Right forelimb (tissue), 1 donor: ENCODE measurements around the gene UNC50.
"Not testable (repeated sequence)": the region's sequence is repeated elsewhere in the genome, so short reads cannot be mapped to it uniquely, and the experiment has no call there.

Experiments
- DNase-seq: peaks from one replicate; pipeline ENCODE4 v3.0.0-alpha.2; 2018

Gene UNC50

GRCh38 chr2:98615481-98615880 lies 7.1 kb downstream of the UNC50 start:
- no peak for DNase-seq

GRCh38 chr2:98617149-98617548 lies 8.8 kb downstream of the UNC50 start:
- no peak for DNase-seq

GRCh38 chr2:98623657-98624056 lies 15.3 kb downstream of the UNC50 start:
- no peak for DNase-seq

- DNase-seq: no peak
Observed at GRCh38 chr2:98632351-98632750, 24.0 kb downstream of the UNC50 start.

- no peak for DNase-seq
Observed at GRCh38 chr2:98634406-98635092, 26.2 kb downstream of the UNC50 start.

GRCh38 chr2:98637401-98638147 lies 29.2 kb downstream of the UNC50 start:
- DNase-seq: no peak

- DNase-seq: no peak
Observed at GRCh38 chr2:98643496-98644100, 35.2 kb downstream of the UNC50 start.

GRCh38 chr2:98647636-98648035 lies 39.2 kb downstream of the UNC50 start:
- DNase-seq: no peak

GRCh38 chr2:98648451-98648850 lies 40.1 kb downstream of the UNC50 start:
- no peak for DNase-seq

GRCh38 chr2:98649135-98649991 lies 41.0 kb downstream of the UNC50 start:
- peak; percentile 86 for DNase-seq

- DNase-seq: no peak
Observed at GRCh38 chr2:98649992-98650375, 41.6 kb downstream of the UNC50 start.

- no peak for DNase-seq
Observed at GRCh38 chr2:98650998-98651397, 42.6 kb downstream of the UNC50 start.

- no peak for DNase-seq
Observed at GRCh38 chr2:98654699-98655495, 46.5 kb downstream of the UNC50 start.

- DNase-seq: no peak
Observed at GRCh38 chr2:98656800-98657199, 48.4 kb downstream of the UNC50 start.

GRCh38 chr2:98658816-98659490 lies 50.6 kb downstream of the UNC50 start:
- DNase-seq: no peak

GRCh38 chr2:98659491-98659840 lies 51.1 kb downstream of the UNC50 start:
- not testable (repeated sequence) for DNase-seq

GRCh38 chr2:98663511-98664090 lies 55.2 kb downstream of the UNC50 start:
- no peak for DNase-seq

- DNase-seq: no peak
Observed at GRCh38 chr2:98664323-98664722, 55.9 kb downstream of the UNC50 start.

GRCh38 chr2:98665677-98666076 lies 57.3 kb downstream of the UNC50 start:
- DNase-seq: no peak
